B cell (primary cell): ENCODE results near the gene CAMK2G. TPM values are rescaled to one million over a fixed set of nuclear protein-coding genes. Genes with fewer than 3 reads are reported as not detected.

Experiments used
- ATAC-seq: fragments of 200-7000 bp; cut with Tn5 transposase; one replicate; pipeline ENCODE4 v1.10.0; 2021; ENCODE audit warnings: low read depth, mild to moderate bottlenecking, moderate number of reproducible peaks, moderate library complexity
- CTCF ChIA-PET: fragments of 350-600 bp; sonication (Branson Sonifier 250); formaldehyde crosslinking; loops from one replicate; lab custom pipeline; 2021; ENCODE audit warnings: antibody characterized with exemption, inconsistent platforms; lab: Charles Lee
- POLR2A ChIA-PET: fragments of 350-600 bp; sonication (Branson Sonifier 250); formaldehyde crosslinking; loops from one replicate; lab custom pipeline; 2021; ENCODE audit warnings: antibody characterized with exemption; lab: Charles Lee
- DNase-seq: peaks from one replicate; pipeline ENCODE4 v3.0.0; 2013
- H2AFZ ChIP-seq: 2 replicates; pipeline ENCODE4 v1.6.1; 2012; ENCODE audit warnings: mild to moderate bottlenecking, low read depth, low read length; ENCODE audit not compliant: insufficient read depth, poor library complexity, severe bottlenecking
- H3K27ac ChIP-seq, 2 donors: 1 replicate in 1 of 2; 2 replicates in 1 of 2; pipeline ENCODE4 v1.5.1; 2012 to 2013; ENCODE audit warnings: low read length in 2 of 2, mild to moderate bottlenecking in 2 of 2, moderate library complexity in 1 of 2
- H3K27me3 ChIP-seq, 4 experiments: fragments of 200-600 bp in 1 of 4; sonication (generic) in 1 of 4; replicated peaks in 1 of 4; 1 replicate in 2 of 4; 2 replicates in 2 of 4; pipeline versions ENCODE4 v1.6.1 to v1.7.0; 2013 to 2016; ENCODE audit warnings: low read length in 3 of 4, mild to moderate bottlenecking in 2 of 4, mixed read lengths in 1 of 4, moderate library complexity in 1 of 4; ENCODE audit not compliant: insufficient read depth in 4 of 4, control insufficient read depth in 3 of 4; ENCODE audit errors: control extremely low read depth in 1 of 4
- H3K36me3 ChIP-seq, 2 experiments: replicated peaks in 1 of 2; 1 replicate in 1 of 2; 2 replicates in 1 of 2; pipeline versions ENCODE4 v1.6.1 to v1.7.1; 2013; ENCODE audit warnings: low read length in 1 of 2; ENCODE audit not compliant: insufficient read depth in 2 of 2, control insufficient read depth in 1 of 2; ENCODE audit errors: control extremely low read depth in 1 of 2, extremely low read depth in 1 of 2
- H3K4me1 ChIP-seq, 2 donors: fragments of 200-600 bp in 1 of 2; sonication (generic) in 1 of 2; 1 replicate in 1 of 2; 2 replicates in 1 of 2; pipeline versions ENCODE4 v1.5.1 to v1.6.1; 2013 to 2017; ENCODE audit warnings: low read length in 2 of 2; ENCODE audit not compliant: control insufficient read depth in 2 of 2, insufficient read depth in 2 of 2
- H3K4me2 ChIP-seq: replicated peaks from 2 replicates; pipeline ENCODE3; 2012; ENCODE audit warnings: mild to moderate bottlenecking, low read depth, low read length; ENCODE audit not compliant: poor library complexity, severe bottlenecking
- H3K4me3 ChIP-seq, 5 experiments: fragments of 200-600 bp in 1 of 5; sonication (generic) in 1 of 5; 1 replicate in 3 of 5; 2 replicates in 2 of 5; pipeline versions ENCODE4 v1.5.1 to v1.7.0; 2011 to 2016; ENCODE audit warnings: low read length in 4 of 5, mild to moderate bottlenecking in 4 of 5, low read depth in 2 of 5, control low read depth in 1 of 5, moderate library complexity in 1 of 5; ENCODE audit not compliant: insufficient read depth in 1 of 5; ENCODE audit errors: control extremely low read depth in 1 of 5, extremely low read depth in 1 of 5
- H3K79me2 ChIP-seq: fragments of 200-600 bp; sonication (generic); one replicate; pipeline ENCODE4 v1.6.0; 2016; ENCODE audit warnings: low read length; ENCODE audit not compliant: control insufficient read depth, insufficient read depth
- H3K9ac ChIP-seq: fragments of 200-600 bp; sonication (generic); 2 replicates; pipeline ENCODE4 v1.6.1; 2017; ENCODE audit warnings: mild to moderate bottlenecking, low read length, moderate library complexity
- H3K9me3 ChIP-seq, 3 donors: one replicate each; pipeline versions ENCODE4 v1.6.1 to v1.7.1; 2013; ENCODE audit warnings: low read length in 2 of 3; ENCODE audit not compliant: control insufficient read depth in 2 of 3, insufficient read depth in 1 of 3; ENCODE audit errors: control extremely low read depth in 1 of 3
- H4K20me1 ChIP-seq: 2 replicates; pipeline ENCODE4 v1.6.0; 2012; ENCODE audit warnings: mild to moderate bottlenecking, low read length; ENCODE audit not compliant: insufficient read depth, control insufficient read depth, poor library complexity, severe bottlenecking
- H3K27ac Mint-ChIP-seq: one replicate; pipeline ENCODE4 v1.8.0; 2021; ENCODE audit warnings: mixed read lengths
- H3K27me3 Mint-ChIP-seq: one replicate; pipeline ENCODE4 v1.8.0; 2021; ENCODE audit warnings: mixed read lengths
- H3K4me1 Mint-ChIP-seq: one replicate; pipeline ENCODE4 v1.8.0; 2021; ENCODE audit warnings: mixed read lengths
- H3K4me3 Mint-ChIP-seq: one replicate; pipeline ENCODE4 v1.8.0; 2021; ENCODE audit warnings: mixed read lengths
- H3K9me3 Mint-ChIP-seq: one replicate; pipeline ENCODE4 v1.8.0; 2022; ENCODE audit warnings: mixed read lengths; ENCODE audit not compliant: insufficient read depth
- EZH2 ChIP-seq: IDR thresholded peaks from 2 replicates; pipeline ENCODE4 v1.6.1; 2012; ENCODE audit warnings: borderline replicate concordance, low read depth, mild to moderate bottlenecking, moderate library complexity, low read length; ENCODE audit not compliant: insufficient read depth, poor library complexity, severe bottlenecking
- WGBS: methylation state at CpG from one replicate; pipeline ENCODE4 v1.1.5; 2013; ENCODE audit warnings: missing lambda C conversion rate; ENCODE audit not compliant: insufficient coverage; 5-methylcytosine and 5-hydroxymethylcytosine counted together
- intact Hi-C: fragments of 100-400 bp; cut with micrococcal nuclease; formaldehyde crosslinking; loops from one replicate; pipeline ENCODE4 v1.10.0; 2022
- polyA plus RNA-seq: library from polyadenylated mRNA; depleted of rRNA; stranded (reverse); fragments of >200 nt; gene quantifications from 2 replicates; pipeline ENCODE4 v1.2.3, GENCODE V29; 2012
- total RNA-seq, 2 donors: library from RNA; stranded (reverse); fragments of 120-200 nt in 1 of 2; gene quantifications; 1 replicate in 1 of 2; 2 replicates in 1 of 2; pipeline versions ENCODE4 v1.2.3 to v1.2.4, GENCODE V29; 2013 to 2022
- TF ChIP-seq, protein P1 (sequence below): fragments of 200-600 bp; IDR thresholded peaks from one replicate; pipeline ENCODE4 v1.8.0; 2022; ENCODE audit warnings: antibody characterized with exemption, mild to moderate bottlenecking

CAMK2G gene
- total and polyA plus RNA-seq, 2 donors (not counting 1 experiment from before 2014, with no cell fraction given), result 42.7 to 48.7 TPM

DNA sequence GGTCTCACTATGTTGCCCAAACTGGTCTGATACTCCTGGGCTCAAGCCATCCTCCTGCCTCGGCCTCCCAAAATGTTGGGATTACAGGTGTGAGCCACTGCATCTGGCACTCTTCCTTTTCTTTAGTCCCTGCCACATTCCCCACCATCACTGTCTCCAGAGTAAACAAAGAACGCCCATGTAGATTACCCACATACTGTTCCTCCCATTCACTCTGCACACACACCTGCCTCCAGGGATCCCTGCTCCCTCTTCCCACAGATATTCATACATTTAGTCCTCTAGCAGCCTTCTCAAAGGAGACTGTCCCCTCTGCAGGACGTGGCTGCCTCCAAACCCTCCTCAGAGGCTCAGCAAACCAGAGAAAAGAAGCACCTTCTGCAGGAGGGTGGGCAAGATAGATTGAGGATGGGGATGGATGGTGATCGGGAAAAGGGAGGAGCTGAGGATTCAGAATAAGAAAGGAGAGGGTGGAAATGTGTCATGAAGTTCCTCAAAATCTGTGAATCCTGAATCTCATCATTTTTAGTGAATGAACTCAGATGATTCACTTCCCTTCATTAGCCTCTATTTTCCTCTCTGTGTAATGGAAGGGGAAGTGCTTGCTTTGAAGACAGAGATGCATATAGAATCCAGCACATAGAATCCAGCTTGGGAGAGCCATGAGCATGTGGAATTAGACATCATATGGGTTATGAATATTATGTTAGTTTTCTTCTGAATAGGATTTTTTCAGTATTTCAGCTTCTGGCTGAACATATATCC lies 31.1 kb upstream of the CAMK2G start:
- H3K27me3 Mint-ChIP-seq, result peaks cover 29% of the 10 kb centered on the region
- H3K9me3 Mint-ChIP-seq, result no peaks in the 10 kb centered on the region
- no peak for DNase-seq
- 100% methylated on average over 2 of the region's 4 CpGs for WGBS
- ATAC-seq, result no peak
- Histone ChIP-seq H3K4me2 (no peak overlapping the region), H2AFZ (no peak overlapping the region), H3K27ac (no peak overlapping the region), H3K9ac (no peak overlapping the region), H3K4me1 (peaks cover 12 to 20% of the 10 kb centered on the region in 2 donors), H3K4me3 (no peak overlapping the region), H3K79me2 (no peaks in the 10 kb centered on the region), H3K36me3 (no peaks in the 10 kb centered on the region), H4K20me1 (no peaks in the 10 kb centered on the region), H3K27me3 (peaks cover 0 to 33% (median 21%) of the 10 kb centered on the region in 4 experiments), H3K9me3 (no peaks in the 10 kb centered on the region)
- H3K27ac Mint-ChIP-seq, result no peak overlapping the region
- POLR2A ChIA-PET, result no interaction called here
- intact Hi-C loops, result no loop called here
- CTCF ChIA-PET, result no interaction called here
- TF ChIP-seq, protein P1, sequence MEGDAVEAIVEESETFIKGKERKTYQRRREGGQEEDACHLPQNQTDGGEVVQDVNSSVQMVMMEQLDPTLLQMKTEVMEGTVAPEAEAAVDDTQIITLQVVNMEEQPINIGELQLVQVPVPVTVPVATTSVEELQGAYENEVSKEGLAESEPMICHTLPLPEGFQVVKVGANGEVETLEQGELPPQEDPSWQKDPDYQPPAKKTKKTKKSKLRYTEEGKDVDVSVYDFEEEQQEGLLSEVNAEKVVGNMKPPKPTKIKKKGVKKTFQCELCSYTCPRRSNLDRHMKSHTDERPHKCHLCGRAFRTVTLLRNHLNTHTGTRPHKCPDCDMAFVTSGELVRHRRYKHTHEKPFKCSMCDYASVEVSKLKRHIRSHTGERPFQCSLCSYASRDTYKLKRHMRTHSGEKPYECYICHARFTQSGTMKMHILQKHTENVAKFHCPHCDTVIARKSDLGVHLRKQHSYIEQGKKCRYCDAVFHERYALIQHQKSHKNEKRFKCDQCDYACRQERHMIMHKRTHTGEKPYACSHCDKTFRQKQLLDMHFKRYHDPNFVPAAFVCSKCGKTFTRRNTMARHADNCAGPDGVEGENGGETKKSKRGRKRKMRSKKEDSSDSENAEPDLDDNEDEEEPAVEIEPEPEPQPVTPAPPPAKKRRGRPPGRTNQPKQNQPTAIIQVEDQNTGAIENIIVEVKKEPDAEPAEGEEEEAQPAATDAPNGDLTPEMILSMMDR, result no peak
- no peak overlapping the region for H3K4me3 Mint-ChIP-seq
- H3K4me1 Mint-ChIP-seq, result peaks cover 22% of the 10 kb centered on the region

DNA sequence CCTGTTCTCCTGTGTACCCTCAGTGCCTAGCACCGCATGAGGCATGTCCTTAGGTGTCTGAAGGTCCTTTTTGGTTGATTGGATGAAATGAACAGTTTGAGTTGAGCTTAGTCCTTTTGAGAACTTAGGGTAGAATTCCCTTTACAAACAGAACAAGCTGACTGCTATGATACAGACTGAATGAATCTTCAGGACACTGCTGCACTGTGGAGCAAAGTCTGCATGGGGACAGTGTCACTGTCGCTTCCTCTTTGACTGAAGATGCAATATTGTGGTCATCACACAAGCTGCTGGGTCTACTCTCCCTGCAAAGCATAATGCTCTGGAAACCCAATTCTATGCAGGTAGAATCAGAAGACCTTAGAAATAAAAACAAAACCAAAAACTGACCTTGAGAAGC lies 28.0 kb upstream of the CAMK2G start:
- H3K4me3 ChIP-seq, result no peak overlapping the region
- no peak overlapping the region for H2AFZ ChIP-seq
- TF ChIP-seq, protein P1, result no peak
- TF ChIP-seq EZH2, result no peak
- no peak for DNase-seq
- Mint-ChIP-seq H3K27ac (no peak overlapping the region), H3K9me3 (no peaks in the 10 kb centered on the region), H3K4me3 (no peak overlapping the region), H3K27me3 (peaks cover 25% of the 10 kb centered on the region), H3K4me1 (no peaks in the 10 kb centered on the region)
- ChIA-PET POLR2A (no interaction called here), CTCF (interaction anchor here (0.9 to 1.4 kb wide), 2 partner anchors 16 to 38 kb away, joined by 5 to 6 read pairs; no protein-coding TSS in a partner anchor)
- H3K4me2 ChIP-seq, result no peak overlapping the region
- no peaks in the 10 kb centered on the region for H3K9me3 ChIP-seq
- no peak overlapping the region for H3K9ac ChIP-seq
- no peaks in the 10 kb centered on the region for H3K36me3 ChIP-seq
- intact Hi-C loops, result no loop called here
- no peaks in the 10 kb centered on the region for H4K20me1 ChIP-seq
- peaks cover 0 to 23% (median 10%) of the 10 kb centered on the region in 4 experiments for H3K27me3 ChIP-seq
- H3K79me2 ChIP-seq, result no peaks in the 10 kb centered on the region
- H3K4me1 ChIP-seq, result no peaks in the 10 kb centered on the region
- ATAC-seq, result no peak
- H3K27ac ChIP-seq, result no peak overlapping the region
- 88% methylated on average over 1 of the region's 2 CpGs for WGBS
